Activated T-helper 1 cell treated with Interleukin-2 at 50 U/mL for 16 hours (primary cell): ENCODE data around the gene HPRT1.

ENCODE experiments used
- DNase-seq: peaks from one replicate; pipeline ENCODE4 v3.0.0-alpha.2; 2020; ENCODE audit warnings: low read depth

The HPRT1 gene

DNA sequence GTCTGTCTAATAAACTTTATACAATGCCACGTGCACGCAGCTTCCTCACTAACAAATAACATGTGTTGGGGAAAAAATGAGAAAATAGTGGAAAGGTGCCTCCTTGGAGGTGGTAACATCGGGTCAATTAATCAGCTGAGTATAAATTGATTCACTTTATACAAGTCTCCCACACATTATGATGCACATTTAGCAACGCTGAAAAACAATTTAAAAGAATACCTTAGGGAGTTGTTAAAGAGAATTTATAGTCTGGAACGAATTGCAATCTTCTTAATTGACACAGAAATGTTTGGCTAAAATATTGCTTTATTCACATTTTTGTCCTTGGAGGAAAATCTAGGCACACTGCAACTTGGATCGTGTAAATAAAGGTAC, 84.2 kb downstream of the HPRT1 start:
- DNase-seq: no peak

DNA sequence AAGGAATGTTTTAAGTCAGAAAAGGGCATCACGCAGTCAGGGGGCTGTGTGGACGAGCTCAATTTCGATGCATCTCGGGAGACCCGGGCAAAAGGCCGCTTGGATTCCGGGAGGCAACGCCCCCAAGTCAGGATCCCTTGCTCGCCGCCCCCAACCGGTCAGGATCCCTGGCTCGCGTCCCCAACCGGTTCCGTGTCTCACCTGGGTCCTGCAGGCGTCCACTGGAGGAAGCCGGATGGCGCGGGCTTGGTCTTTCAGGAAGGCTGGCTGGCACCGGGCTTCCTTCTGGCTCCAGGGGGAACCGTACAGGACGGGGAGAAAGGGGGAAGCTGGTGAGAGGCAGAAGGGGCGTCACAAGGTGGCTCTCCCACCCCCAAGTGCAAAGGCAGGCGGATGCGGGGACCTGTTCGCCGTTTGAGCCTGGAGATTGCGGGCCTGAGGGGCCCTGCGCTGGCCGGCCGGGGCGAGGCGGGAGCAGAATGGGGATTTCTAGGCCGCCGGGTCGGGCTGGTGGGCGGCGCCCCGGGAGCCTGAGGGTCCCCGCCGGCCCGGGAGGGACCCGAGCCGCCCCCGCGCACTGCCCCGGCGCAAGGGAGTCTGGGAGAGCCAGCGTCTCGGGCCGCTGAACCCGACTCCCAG, 84.7 kb downstream of the HPRT1 start:
- DNase-seq: no peak

DNA sequence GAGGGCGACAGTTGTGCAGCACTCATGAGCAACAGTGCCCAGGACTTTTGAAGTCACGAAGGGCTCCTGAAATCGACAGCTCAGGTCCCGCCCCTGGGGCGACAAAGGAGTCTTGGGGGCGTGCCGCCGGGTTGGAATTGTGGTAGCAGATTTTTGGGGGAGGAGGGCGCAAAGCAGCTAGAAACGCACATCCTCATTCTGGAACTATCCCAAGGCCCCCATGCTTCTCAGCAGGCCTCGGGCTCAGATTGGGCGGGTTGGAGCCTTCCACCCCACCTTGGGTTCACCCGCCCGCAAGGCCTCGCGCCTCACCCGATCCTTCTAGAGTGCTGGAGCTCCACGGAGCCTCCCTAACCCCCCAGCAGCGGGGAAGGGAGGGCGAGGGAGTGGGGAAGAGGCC, 85.5 kb downstream of the HPRT1 start:
- no peak for DNase-seq

DNA sequence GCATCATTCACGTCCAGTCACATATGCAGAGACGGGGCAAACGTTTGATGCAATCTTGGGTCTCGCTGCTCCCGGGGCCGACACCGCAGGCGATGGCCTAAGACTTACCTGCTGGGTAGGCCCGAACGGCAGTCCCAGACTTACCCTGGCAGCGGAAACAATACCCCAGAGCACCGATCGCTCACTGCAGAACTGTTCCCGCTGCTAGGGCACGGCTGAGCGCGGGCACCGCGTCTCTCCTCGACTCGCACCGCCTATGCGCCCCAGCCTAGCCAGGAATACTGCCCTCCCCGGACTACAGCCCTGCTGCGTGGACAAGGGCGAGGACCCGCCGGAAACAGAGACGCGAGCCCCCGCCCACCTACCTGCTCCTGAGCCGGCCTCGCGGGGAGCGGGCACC, 86.2 kb downstream of the HPRT1 start:
- DNase-seq: no peak

DNA sequence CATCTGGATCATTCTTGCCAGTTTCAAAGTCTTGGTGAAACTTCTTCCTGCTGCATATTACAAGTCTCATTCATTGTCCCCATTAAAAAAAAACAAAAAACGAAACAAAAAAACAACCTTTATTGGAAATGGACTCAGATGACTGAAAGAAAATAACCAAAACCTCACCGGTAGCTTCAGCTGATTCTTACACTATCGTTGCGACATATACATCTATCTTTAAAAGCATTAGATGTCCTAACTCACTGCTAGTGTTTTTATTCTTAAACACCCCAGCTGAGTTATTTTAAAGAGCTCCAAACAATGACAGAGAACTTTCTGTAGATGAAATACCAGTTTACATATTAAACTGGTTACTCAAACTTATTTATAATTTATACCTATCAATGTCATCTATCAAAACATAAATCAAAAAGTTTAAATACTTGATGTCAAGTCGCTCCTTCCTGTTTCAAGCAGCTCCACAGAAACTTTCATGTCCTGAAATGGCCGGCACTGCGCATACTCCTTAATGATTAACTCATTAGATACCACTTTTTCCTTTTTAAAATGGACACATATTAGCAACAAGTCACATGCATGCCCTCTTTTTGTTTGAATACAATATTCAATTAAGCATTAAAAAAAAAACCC, 87.2 kb downstream of the HPRT1 start:
- no peak for DNase-seq

DNA sequence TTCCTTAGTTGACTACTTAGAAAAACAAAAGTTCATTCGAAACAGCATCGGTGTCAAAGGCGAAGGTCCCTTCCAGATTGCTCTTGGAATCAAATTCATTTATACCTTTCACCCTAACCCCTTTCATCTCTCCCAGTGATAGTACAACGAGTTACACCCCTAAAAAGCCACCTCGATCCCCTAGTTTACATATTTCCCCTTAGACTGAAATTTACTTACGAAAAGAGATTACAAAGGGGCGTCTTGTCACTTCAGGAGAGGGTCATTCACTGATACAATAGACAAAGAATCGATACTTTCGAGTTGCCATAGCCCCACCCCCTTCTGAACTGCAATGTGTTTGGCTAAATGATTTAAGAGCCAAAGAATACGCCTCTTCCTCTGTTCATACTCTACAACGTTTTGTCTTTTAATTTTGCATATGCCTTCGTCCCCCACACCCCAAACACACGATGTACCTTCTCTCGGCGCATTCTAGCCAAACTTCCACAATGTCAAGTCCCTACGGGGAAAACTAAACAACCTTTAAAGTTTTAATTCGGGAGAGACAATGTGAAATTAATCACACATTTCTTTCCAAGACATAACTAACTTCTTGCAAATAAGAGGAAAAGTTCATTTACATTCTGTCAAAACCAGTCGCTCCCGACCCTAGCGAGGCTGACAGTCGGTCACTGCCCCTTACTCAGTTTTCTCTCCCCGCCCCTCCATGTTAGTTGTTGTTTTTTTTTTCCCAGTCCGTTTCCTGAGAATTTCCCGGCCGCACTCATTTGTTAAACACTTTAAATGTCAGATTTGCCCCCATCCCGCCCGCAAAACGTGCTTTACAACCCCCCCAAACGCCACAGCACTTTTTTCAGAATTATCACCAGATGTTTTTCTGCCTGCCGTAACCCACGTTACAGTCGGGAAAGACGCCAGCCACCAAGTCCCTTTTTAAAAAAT, 88.6 kb downstream of the HPRT1 start:
- no peak for DNase-seq
